Activated T-cell treated with anti-CD3 and anti-CD28 coated beads, Interleukin-2, amount 50 U/mL, for 48 hours (primary cell): ENCODE measurements around the gene DGKD.

Experiments
- DNase-seq, 2 experiments: peaks; one replicate each; pipeline ENCODE4 v3.0.0-alpha.2; 2020

The DGKD gene

DNA sequence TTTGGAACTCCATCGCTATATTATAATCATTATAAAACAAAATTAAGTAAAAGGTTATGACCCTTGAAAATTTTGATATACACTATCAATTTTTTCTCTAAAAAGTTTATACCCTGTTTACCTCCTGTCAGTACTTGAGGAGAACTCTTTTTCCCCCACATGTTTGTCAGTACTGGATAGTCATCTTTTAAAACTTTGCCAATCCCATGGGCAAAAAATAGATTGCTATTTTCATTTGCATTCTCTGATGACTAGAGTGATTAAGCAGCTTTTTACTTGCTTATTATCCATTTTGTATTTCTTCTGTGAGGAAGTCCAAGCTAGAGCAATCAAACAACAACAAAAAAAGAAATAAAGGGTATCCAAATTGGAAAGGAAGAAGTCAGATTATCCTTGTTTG, 76.4 kb downstream of the DGKD start:
- no peak for DNase-seq

- no peak for DNase-seq
Observed at GRCh38 chr2:233433029-233433428, 78.7 kb downstream of the DGKD start.

GRCh38 chr2:233433794-233434193, 79.5 kb downstream of the DGKD start:
- peak in 1 of 2 experiments; percentile 7 for DNase-seq

DNA sequence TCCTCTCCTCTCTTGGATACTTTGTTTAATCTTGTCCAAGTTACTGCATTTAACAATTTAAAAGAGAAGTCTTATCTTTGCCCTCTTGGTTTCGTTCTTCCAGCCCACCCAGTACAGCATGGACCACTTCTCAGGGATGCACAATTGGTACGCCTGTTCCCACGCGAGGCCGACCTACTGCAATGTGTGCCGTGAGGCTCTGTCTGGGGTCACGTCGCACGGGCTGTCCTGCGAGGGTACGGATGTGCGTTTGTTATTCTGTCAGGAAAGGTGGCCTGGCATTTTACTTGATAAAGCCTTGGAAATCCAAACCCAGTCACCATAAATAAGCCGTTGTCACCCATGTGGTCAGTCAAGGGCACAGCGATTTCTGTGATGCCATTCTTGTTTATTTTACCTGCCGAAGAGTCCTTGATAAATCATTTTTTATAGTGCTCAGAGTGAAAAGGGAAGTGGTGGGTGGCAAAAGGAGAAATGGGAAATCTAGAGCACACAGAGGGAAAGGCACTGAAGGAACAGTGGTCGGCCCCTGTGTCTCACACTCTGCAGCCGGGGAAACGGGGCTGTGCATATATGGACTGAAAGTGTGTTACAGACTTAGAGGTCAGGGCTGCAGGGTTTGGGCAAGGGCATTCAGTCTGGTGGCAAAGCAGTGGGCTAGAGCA, 80.5 kb downstream of the DGKD start:
- DNase-seq, result no peak

DNA sequence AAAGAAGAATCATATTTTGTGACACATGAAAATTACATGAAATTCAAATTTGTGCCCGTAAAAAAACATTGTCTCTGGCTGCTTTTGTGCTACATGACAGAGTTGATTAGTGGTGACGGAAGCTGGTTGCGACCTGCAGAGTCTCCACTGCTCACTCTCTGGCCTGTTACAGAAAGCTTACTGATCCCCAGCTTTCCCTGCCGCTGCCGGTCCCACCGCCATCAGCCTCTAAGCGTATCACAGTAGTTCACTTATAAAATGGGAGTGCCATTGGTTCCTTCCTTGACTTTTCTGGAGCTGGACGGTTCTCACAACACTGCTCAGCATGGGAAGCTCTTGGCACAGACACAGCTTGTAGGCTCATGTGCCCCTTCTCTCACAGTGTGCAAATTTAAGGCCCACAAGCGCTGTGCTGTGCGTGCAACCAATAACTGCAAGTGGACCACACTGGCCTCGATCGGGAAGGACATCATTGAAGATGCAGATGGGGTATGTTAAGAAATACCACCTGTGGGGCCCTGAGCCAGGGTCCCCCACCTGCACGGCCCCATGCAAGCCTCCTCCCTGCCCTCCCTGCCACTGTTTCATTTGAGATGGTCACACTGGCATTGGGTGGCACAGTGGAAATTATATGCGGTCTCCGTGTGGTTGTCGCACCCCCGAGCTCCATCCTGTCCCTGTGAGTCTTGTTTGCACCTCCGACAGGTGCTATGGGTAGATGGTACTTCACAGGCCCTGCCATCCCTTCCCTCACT, 81.3 kb downstream of the DGKD start:
- no peak for DNase-seq

DNA sequence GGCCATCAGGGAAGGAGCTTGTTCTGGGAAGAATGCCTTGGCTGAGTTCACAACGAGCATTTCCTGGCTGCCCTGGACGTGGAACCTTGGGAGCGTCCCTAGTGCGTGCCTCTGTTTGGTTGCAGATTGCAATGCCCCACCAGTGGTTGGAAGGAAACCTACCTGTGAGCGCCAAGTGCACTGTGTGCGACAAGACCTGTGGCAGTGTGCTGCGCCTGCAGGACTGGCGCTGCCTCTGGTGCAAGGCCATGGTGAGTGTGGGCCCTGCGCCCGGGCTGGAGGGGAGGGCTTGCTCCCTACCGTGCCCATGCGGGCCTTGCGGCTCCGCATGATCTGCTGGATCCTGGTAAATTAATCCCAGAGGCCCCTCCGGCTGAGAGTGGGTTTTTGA, 81.9 kb downstream of the DGKD start:
- DNase-seq, result no peak

- no peak for DNase-seq
Observed at GRCh38 chr2:233436691-233437438, 82.6 kb downstream of the DGKD start.

- no peak for DNase-seq
Observed at GRCh38 chr2:233437439-233437955, 83.2 kb downstream of the DGKD start.

DNA sequence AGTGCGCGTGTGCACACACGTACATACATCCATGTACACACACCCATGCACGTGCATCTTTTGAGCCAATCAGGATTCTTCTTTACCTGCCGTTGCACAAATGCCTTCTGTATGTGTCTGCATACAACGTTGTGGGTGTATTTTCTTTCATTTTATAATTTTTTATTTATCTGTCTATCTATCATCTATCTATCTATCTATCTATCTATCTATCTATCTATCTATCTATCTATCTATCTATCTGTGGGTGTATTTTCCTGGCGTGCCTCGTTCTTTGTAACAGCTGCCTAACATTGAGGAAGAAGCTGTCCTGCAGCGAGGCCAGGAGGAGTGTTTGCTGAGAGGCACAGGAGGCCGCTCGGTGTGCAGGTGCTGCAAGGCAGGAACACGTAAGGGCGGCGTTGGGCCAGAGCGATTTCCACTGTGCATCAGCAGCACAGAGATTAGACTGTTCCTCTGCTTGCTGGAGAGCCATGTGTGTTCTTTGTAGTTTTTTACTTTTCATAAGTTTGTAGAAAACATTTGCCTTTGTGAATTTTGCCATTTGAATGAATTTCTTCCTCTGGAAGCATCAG, 84.4 kb downstream of the DGKD start:
- no peak for DNase-seq

DNA sequence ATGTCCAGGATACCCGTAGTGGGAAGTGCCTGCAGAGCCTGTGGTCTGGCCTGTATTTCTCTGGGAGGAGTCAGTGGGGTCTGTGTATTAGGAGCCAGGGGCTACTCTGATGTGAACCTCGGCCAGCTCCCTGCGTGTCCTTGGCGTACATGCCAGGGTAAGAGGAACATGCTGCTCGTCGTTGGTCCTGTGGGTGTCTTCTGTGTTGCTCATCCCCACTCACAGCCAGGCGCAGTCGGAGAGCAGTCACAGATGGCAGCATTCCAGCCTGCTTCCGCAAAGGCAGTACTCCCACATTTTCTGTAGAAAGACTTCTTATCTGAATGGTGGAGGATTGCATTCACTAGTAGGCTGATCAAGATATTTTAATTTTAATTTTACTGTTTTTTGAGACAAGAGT, 84.9 kb downstream of the DGKD start:
- no peak for DNase-seq

- no peak for DNase-seq
Observed at GRCh38 chr2:233440314-233440713, 86.0 kb downstream of the DGKD start.

DNA sequence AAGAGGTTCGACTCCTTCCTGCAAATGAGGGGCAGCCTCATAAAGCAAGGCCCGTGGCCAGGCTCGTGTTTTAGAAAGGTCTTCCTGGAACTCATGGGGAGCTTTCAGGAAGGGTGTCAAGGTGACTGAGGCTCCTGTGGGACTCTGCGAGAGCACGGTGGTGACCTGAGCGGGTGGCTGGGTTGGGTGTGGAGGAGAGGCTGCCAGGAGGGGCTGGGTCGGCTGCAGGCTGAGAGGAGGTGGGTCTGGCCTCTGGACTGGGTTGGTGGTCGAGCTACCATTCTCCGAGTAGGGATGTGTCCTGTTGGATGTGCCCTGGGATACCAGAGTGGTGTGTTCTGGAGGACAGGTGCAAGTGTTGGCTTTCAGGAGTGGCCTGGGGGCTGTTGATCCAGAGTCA, 86.4 kb downstream of the DGKD start:
- no peak for DNase-seq

GRCh38 chr2:233441161-233442027, 87.1 kb downstream of the DGKD start:
- DNase-seq, result no peak

DNA sequence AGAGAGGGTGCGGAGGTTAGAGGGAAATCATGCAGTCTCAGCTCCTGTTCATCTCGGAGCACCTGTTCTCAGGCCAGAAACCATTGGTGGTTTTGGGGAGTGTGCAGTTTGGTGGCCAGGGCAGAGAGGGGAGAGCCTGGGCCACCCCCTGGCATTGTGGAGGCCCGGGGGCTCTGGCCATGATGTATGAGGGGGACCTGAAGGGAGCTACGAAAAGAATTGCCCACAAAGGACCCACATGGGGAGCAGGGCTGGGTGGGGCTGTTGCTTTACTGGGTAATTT, 87.7 kb downstream of the DGKD start:
- DNase-seq, result no peak

- DNase-seq, result peak; percentile 79 to 86
Observed at GRCh38 chr2:233443511-233444183, 89.4 kb downstream of the DGKD start.

DNA sequence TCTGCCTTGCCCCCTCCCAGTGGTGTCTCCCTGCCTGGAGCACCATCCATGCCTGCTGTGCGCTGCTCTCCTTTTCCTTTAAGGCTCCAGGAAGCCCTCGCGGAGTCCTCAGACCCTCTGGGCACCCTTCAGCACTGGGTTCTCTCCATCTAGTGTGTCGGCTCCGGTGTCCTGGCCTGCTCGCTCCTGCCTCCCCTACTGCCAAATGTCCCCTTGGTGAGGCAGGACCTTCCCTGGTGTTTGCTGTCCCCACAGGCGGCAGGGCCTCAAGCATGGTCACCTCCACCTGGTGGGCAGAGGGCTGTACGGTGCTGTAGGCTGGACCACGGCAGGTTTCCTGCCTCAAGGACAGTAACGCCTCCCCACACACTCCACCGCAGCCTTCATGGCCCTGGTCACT, 90.2 kb downstream of the DGKD start:
- DNase-seq, result no peak

DNA sequence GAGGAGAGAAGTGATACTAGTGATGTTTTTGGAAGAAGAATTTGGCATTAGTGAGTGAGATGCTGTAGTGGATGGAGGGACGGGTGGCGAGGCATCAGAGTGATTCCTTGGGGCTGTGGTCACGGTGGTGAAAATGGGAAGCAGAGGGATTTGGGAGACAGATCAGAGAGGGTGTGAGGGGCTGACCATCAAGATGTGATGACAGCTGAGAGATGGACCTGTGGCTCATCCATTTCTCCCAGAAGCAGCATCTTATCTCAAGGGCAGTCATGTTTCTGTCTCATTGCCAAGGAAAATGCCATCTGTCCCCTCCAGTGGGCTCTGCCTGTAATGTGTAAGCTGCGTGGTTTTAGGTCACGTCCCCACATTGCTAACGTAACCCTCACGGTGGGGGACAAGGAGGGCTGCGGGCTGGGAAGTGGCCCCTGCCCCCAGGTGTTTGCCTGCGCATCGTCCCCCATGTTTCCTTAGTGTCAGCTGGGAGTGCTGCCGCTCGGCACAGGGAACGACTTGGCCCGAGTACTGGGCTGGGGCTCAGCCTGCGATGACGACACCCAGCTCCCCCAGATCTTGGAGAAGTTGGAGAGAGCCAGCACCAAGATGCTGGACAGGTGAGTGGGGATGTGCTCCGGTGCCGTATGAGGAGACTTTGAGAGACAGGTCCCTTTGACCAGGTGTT, 91.0 kb downstream of the DGKD start:
- no peak for DNase-seq

- no peak for DNase-seq
Observed at GRCh38 chr2:233446121-233446520, 91.8 kb downstream of the DGKD start.

DNA sequence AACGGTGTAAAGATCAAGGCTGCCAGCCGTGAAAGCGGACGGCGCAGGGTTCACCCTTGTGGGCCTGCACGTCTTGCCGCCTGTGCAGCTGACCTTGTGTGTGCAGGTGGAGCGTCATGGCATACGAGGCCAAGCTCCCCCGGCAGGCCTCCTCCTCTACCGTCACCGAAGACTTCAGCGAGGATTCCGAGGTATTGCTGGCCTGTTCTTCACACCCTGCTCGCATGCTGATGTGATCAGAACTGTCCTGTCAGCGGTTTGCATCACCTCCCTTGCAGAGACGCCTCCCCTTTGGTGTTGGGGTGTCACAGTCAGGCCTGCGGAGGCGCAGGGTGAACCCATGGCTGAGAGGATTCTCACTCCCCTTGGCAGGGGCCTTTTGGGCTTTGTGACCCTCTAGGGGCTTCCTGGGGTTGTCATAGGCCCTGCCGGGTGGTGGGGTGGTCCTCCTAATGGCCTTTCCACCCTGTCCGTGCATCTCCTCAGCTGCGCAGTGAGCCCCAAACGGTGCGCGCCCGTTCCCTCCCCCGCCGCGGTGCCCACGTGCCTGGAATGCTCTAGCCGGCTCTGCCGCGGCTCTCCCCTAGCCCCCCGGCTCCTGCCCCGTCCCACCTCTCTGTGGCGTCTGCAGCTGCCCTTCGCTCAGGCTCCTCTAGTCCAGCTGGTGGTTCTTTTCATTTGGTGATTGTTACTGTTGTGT, 92.5 kb downstream of the DGKD start:
- DNase-seq, result no peak

DNA sequence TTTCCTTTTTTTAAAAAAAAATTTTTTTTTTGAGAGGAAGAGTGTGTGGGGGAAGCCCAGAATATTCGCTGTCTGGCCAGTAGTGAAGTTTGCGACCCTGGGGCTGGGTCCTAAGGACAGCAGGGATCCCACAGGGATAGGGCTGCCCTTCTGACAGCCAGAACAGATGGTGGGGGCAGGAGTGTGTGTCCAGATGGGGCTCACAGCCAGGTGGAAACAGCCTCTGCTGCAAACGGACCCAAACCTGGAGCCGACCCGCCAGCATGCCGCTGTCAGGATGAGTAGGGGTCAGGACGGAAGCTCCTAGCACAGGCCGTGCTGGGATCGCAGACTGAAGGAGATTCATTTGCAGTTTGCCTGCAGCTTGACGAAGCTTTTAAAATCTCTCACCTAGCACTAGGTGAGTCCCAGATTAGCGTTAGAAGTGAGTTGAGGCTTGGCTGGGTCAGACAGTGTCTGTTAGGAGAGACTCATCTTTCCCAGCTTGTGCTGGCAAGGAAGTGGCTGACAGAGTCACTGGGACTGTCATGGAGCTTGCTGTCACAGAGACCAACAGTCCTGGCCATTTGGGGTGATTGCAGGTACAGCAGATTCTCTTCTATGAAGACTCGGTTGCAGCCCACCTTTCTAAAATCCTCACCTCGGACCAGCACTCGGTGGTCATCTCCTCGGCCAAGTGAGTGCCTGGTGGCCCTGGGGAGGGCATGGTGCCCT, 93.4 kb downstream of the DGKD start:
- DNase-seq, result no peak
